Hepatic stellate cell (primary cell): ENCODE measurements around the gene ETFBKMT.
"Not testable (repeated sequence)": the region's sequence is repeated elsewhere in the genome, so short reads cannot be mapped to it uniquely, and the experiment has no call there.

Experiments
- DNase-seq: peaks from one replicate; pipeline ENCODE4 v3.0.0; 2011; ENCODE audit warnings: low spot score

Gene ETFBKMT

GRCh38 chr12:31718542-31719198, 59.2 kb downstream of the ETFBKMT start:
- not testable (repeated sequence) for DNase-seq

DNA sequence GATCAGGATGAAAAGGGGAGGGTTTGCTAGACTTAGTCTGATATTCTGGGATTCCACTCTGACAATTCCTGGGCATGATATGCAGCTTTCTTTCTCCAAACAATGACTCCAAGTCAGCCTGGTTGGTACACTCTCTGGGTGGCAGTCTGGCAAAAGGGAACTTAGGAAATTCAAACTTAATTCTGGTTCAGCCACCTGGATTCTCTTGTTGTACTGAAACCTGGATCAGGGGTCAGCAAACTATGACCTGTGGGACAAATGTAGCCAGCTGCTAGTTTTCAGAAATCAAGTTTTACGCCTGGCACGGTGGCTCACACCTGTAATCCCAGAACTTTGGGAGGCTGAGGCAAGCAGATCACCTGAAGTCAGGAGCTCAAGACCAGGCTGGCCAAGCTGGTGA, 63.1 kb downstream of the ETFBKMT start:
- no peak for DNase-seq
